DMS 273 (cell line): Measurements from ENCODE around the gene HDAC4.

Experiments
- DNase-seq: peaks from one replicate; lab custom pipeline; 2025; ENCODE audit not compliant: unreplicated experiment; lab: John Stamatoyannopoulos, UW

HDAC4 gene

GRCh38 chr2:239102266-239102665 lies 298.6 kb downstream of the HDAC4 start:
- DNase-seq = no peak

GRCh38 chr2:239101807-239102206 lies 299.0 kb downstream of the HDAC4 start:
- no peak for DNase-seq

- DNase-seq = no peak
Measured at GRCh38 chr2:239101071-239101470, 299.7 kb downstream of the HDAC4 start.

GRCh38 chr2:239099474-239099873 lies 301.3 kb downstream of the HDAC4 start:
- no peak for DNase-seq

GRCh38 chr2:239098288-239098970 lies 302.4 kb downstream of the HDAC4 start:
- no peak for DNase-seq

- DNase-seq = no peak
Measured at GRCh38 chr2:239097428-239097696, 303.5 kb downstream of the HDAC4 start.

- no peak for DNase-seq
Measured at GRCh38 chr2:239096676-239097427, 304.0 kb downstream of the HDAC4 start.

- no peak for DNase-seq
Measured at GRCh38 chr2:239095460-239096081, 305.2 kb downstream of the HDAC4 start.

GRCh38 chr2:239094867-239095266 lies 306.0 kb downstream of the HDAC4 start:
- no peak for DNase-seq

GRCh38 chr2:239093952-239094351 lies 306.9 kb downstream of the HDAC4 start:
- no peak for DNase-seq

GRCh38 chr2:239093542-239093941 lies 307.3 kb downstream of the HDAC4 start:
- no peak for DNase-seq

- no peak for DNase-seq
Measured at GRCh38 chr2:239092571-239093294, 308.1 kb downstream of the HDAC4 start.

- DNase-seq = no peak
Measured at GRCh38 chr2:239089884-239090283, 310.9 kb downstream of the HDAC4 start.

GRCh38 chr2:239087046-239087710 lies 313.6 kb downstream of the HDAC4 start:
- DNase-seq = no peak

GRCh38 chr2:239086325-239087020 lies 314.3 kb downstream of the HDAC4 start:
- DNase-seq = no peak

GRCh38 chr2:239085201-239085992 lies 315.4 kb downstream of the HDAC4 start:
- no peak for DNase-seq

GRCh38 chr2:239084007-239084406 lies 316.8 kb downstream of the HDAC4 start:
- DNase-seq = no peak

- no peak for DNase-seq
Measured at GRCh38 chr2:239082425-239082824, 318.4 kb downstream of the HDAC4 start.

- no peak for DNase-seq
Measured at GRCh38 chr2:239081622-239082021, 319.2 kb downstream of the HDAC4 start.

- DNase-seq = no peak
Measured at GRCh38 chr2:239081046-239081445, 319.8 kb downstream of the HDAC4 start.
